SK-N-SH (cell line): ENCODE results near the gene FLYWCH2.

Experiments
- EP300 ChIP-seq, 2 experiments: IDR thresholded peaks; 2 replicates each; pipeline versions ENCODE4 v1.4.0 to v1.6.1; 2012; ENCODE audit warnings: borderline replicate concordance in 1 of 2, low read depth in 1 of 2, low read length in 1 of 2
- GATA2 ChIP-seq: sonication (generic); formaldehyde crosslinking; IDR thresholded peaks from 2 replicates; pipeline ENCODE4 v1.5.0; 2020; ENCODE audit warnings: mild to moderate bottlenecking, missing genetic modification reagents
- JUND ChIP-seq: IDR thresholded peaks from 2 replicates; pipeline ENCODE4 v1.4.0; 2012
- MEF2A ChIP-seq: IDR thresholded peaks from 2 replicates; pipeline ENCODE4 v1.4.0; 2012; ENCODE audit warnings: low read depth, borderline replicate concordance
- MXI1 ChIP-seq: IDR thresholded peaks from 2 replicates; pipeline ENCODE4 v1.6.1; 2012; ENCODE audit warnings: mild to moderate bottlenecking, low read depth, low read length, improper control_type of control experiment
- POLR2AphosphoS5 ChIP-seq: IDR thresholded peaks from 2 replicates; pipeline ENCODE4 v1.6.1; 2012; ENCODE audit warnings: low read depth, low read length
- RFX5 ChIP-seq: IDR thresholded peaks from 2 replicates; pipeline ENCODE4 v1.6.1; 2012; ENCODE audit warnings: mild to moderate bottlenecking, improper control_type of control experiment, low read length
- SIN3A ChIP-seq: IDR thresholded peaks from 2 replicates; pipeline ENCODE4 v1.6.1; 2012; ENCODE audit warnings: low read depth, mild to moderate bottlenecking, low read length, moderate library complexity, borderline replicate concordance
- SMC3 ChIP-seq: IDR thresholded peaks from 2 replicates; pipeline ENCODE4 v1.6.1; 2012; ENCODE audit warnings: low read depth, low read length, improper control_type of control experiment
- TAF1 ChIP-seq: IDR thresholded peaks from 2 replicates; pipeline ENCODE4 v1.6.1; 2012; ENCODE audit warnings: low read depth, mild to moderate bottlenecking, low read length, moderate library complexity, borderline replicate concordance
- TEAD4 ChIP-seq: IDR thresholded peaks from 2 replicates; pipeline ENCODE4 v1.4.0; 2012; ENCODE audit warnings: mild to moderate bottlenecking, borderline replicate concordance; ENCODE audit not compliant: insufficient read depth
- TF ChIP-seq, protein P1 (sequence below): fragments of 200-600 bp; sonication (generic); IDR thresholded peaks from 2 replicates; pipeline ENCODE4 v1.6.1; 2017; ENCODE audit warnings: antibody characterized with exemption, mild to moderate bottlenecking, moderate library complexity
- TF ChIP-seq, protein P2 (sequence below): IDR thresholded peaks from 2 replicates; pipeline ENCODE4 v1.4.0; 2012; ENCODE audit warnings: low read depth

DNA sequence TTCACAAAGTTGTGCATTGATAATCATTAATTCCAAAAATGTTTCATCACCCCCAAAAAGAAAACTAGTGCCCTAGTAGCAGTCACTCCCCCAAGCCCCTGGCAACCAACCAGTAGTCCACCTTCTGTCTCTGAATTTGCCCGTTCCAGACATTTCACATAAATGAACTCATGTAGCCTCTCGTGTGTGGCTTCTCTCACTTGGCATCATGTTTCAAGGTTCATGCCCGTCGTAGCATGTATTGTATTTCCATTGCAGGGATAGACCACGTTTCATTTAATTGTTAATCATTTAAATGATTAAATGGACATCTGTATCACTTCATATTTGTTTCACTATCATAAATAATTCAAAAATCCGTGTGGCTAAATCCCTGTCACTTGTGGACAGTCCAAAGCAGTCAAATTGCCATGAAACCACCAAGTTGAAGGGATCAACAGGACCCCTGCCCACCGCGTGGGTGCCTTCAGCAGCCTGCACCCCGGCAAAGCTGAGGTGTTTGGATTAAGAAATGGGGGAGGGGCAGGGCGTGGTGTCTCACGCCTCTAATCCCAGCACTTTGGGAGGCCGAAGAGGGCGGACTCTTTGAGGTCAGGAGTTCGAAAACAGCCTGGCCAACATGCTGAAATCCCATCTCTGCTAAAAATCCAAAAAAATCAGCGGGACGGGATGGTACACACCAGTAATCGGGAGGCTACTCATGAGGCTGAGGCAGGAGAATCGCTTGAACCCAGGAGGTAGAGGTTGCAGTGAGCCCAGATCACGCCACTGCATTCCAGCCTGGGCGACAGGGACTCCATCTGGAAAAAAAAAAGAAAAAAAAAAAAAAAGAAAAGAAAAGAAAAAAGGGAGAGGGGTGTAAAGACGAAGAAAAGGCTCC is 8.7 kb upstream of the FLYWCH2 start:
- TF ChIP-seq TAF1 (no peak), EP300 (IDR thresholded peaks at IDR 0.05; ENCODE audit: borderline replicate concordance in 1 of 2, low read depth in 1 of 2, low read length in 1 of 2) (no peak), SMC3 (no peak), POLR2AphosphoS5 (no peak), TEAD4 (no peak), JUND (no peak), RFX5 (no peak), MXI1 (no peak), SIN3A (no peak), GATA2 (CRISPR knock-in tag) (no peak), MEF2A (no peak)
- TF ChIP-seq, protein P1, sequence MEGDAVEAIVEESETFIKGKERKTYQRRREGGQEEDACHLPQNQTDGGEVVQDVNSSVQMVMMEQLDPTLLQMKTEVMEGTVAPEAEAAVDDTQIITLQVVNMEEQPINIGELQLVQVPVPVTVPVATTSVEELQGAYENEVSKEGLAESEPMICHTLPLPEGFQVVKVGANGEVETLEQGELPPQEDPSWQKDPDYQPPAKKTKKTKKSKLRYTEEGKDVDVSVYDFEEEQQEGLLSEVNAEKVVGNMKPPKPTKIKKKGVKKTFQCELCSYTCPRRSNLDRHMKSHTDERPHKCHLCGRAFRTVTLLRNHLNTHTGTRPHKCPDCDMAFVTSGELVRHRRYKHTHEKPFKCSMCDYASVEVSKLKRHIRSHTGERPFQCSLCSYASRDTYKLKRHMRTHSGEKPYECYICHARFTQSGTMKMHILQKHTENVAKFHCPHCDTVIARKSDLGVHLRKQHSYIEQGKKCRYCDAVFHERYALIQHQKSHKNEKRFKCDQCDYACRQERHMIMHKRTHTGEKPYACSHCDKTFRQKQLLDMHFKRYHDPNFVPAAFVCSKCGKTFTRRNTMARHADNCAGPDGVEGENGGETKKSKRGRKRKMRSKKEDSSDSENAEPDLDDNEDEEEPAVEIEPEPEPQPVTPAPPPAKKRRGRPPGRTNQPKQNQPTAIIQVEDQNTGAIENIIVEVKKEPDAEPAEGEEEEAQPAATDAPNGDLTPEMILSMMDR: no peak
- TF ChIP-seq, protein P2, sequence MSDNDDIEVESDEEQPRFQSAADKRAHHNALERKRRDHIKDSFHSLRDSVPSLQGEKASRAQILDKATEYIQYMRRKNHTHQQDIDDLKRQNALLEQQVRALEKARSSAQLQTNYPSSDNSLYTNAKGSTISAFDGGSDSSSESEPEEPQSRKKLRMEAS: no peak
